SK-N-SH (cell line): Measurements from ENCODE around the gene CPNE8. TPM values are rescaled to one million over a fixed set of nuclear protein-coding genes. Genes with fewer than 3 reads are reported as not detected.

Experiments used
- CTCF ChIA-PET: fragments of 300-600, 350-600 bp; formaldehyde crosslinking; extraction: SDS; loops from one replicate; lab custom pipeline; 2021; lab: Yijun Ruan, JAX
- POLR2A ChIA-PET: fragments of 350-600 bp; sonication (Branson Sonifier 250); formaldehyde crosslinking; extraction: SDS; loops from one replicate; lab custom pipeline; 2020; ENCODE audit warnings: antibody characterized with exemption, inconsistent platforms; lab: Yijun Ruan, JAX
- DNase-seq: peaks from one replicate; pipeline ENCODE4 v3.0.0; 2012
- H2AFZ ChIP-seq: fragments of 200-600 bp; sonication (generic); 2 replicates; pipeline ENCODE4 v1.8.1; 2016; ENCODE audit warnings: antibody characterized with exemption, mild to moderate bottlenecking, low read depth
- H3F3A ChIP-seq: fragments of 200-600 bp; sonication (generic); replicated peaks from 2 replicates; pipeline ENCODE3; 2016; ENCODE audit warnings: antibody characterized with exemption, mild to moderate bottlenecking; ENCODE audit not compliant: insufficient read depth
- H3K27ac ChIP-seq, 2 experiments: fragments of 200-500 bp in 1 of 2; fragments of 200-600 bp in 1 of 2; sonication (Bioruptor generic) in 1 of 2; sonication (generic), shearing (Covaris generic) in 1 of 2; 2 replicates each; pipeline versions ENCODE4 v1.5.1 to v1.6.1; 2014 to 2016; ENCODE audit warnings: low read depth in 2 of 2, inconsistent platforms in 1 of 2, low read length in 1 of 2, mild to moderate bottlenecking in 1 of 2, mixed read lengths in 1 of 2
- H3K27me3 ChIP-seq: fragments of 200-600 bp; sonication (generic), shearing (Covaris generic); 2 replicates; pipeline ENCODE4 v1.6.1; 2016; ENCODE audit warnings: mixed run types; ENCODE audit not compliant: insufficient read depth
- H3K36me3 ChIP-seq, 2 experiments: fragments of 200-500 bp in 1 of 2; fragments of 200-600 bp in 1 of 2; sonication (Bioruptor generic) in 1 of 2; sonication (generic) in 1 of 2; replicated peaks in 1 of 2; 2 replicates each; pipeline versions ENCODE3 to v1.5.1; 2014 to 2016; ENCODE audit warnings: low read length in 1 of 2, mild to moderate bottlenecking in 1 of 2; ENCODE audit not compliant: insufficient read depth in 2 of 2, control insufficient read depth in 1 of 2
- H3K4me1 ChIP-seq, 2 experiments: fragments of 200-500 bp in 1 of 2; fragments of 200-600 bp in 1 of 2; sonication (Bioruptor generic) in 1 of 2; sonication (generic), shearing (Covaris generic) in 1 of 2; 2 replicates each; pipeline versions ENCODE4 v1.5.1 to v1.6.1; 2014 to 2016; ENCODE audit warnings: low read depth in 1 of 2, low read length in 1 of 2, mixed run types in 1 of 2; ENCODE audit not compliant: insufficient read depth in 2 of 2, control insufficient read depth in 1 of 2
- H3K4me2 ChIP-seq: fragments of 200-600 bp; sonication (generic), shearing (Covaris generic); 2 replicates; pipeline ENCODE4 v1.6.1; 2017; ENCODE audit warnings: mixed run types
- H3K4me3 ChIP-seq, 2 experiments: fragments of 200-500 bp in 1 of 2; fragments of 200-600 bp in 1 of 2; sonication (Bioruptor generic) in 1 of 2; sonication (generic), shearing (Covaris generic) in 1 of 2; 2 replicates each; pipeline versions ENCODE4 v1.5.1 to v1.8.1; 2014 to 2016; ENCODE audit warnings: low read depth in 2 of 2, inconsistent platforms in 1 of 2, low read length in 1 of 2, mild to moderate bottlenecking in 1 of 2, mixed read lengths in 1 of 2, moderate library complexity in 1 of 2
- H3K79me2 ChIP-seq: fragments of 200-600 bp; sonication (generic); 2 replicates; pipeline ENCODE4 v1.8.1; 2017; ENCODE audit warnings: mild to moderate bottlenecking; ENCODE audit not compliant: insufficient read depth
- H3K9ac ChIP-seq: fragments of 200-600 bp; sonication (generic); 2 replicates; pipeline ENCODE4 v1.6.1; 2017; ENCODE audit warnings: mixed run types
- H3K9me2 ChIP-seq: fragments of 200-600 bp; sonication (generic); 2 replicates; pipeline ENCODE4 v1.6.1; 2017; ENCODE audit warnings: mixed run types
- H3K9me3 ChIP-seq: fragments of 200-600 bp; sonication (generic); 2 replicates; pipeline ENCODE4 v1.6.1; 2017; ENCODE audit warnings: mixed run types, mild to moderate bottlenecking, moderate library complexity
- H4K20me1 ChIP-seq: fragments of 200-600 bp; sonication (generic); 2 replicates; pipeline ENCODE4 v1.6.1; 2017; ENCODE audit warnings: mild to moderate bottlenecking, mixed run types; ENCODE audit not compliant: insufficient read depth
- CHD2 ChIP-seq: fragments of 150-350 bp; IDR thresholded peaks from 2 replicates; pipeline ENCODE4 v1.6.1; 2018; ENCODE audit warnings: low read length; ENCODE audit not compliant: partially characterized antibody
- EP300 ChIP-seq, 2 experiments: IDR thresholded peaks; 2 replicates each; pipeline versions ENCODE4 v1.4.0 to v1.6.1; 2012; ENCODE audit warnings: borderline replicate concordance in 1 of 2, low read depth in 1 of 2, low read length in 1 of 2
- EZH2phosphoT487 ChIP-seq: fragments of 200-600 bp; sonication (generic); IDR thresholded peaks from 2 replicates; pipeline ENCODE4 v1.6.1; 2017; ENCODE audit warnings: low read depth, mixed run types, mild to moderate bottlenecking, antibody characterized with exemption, moderate library complexity, borderline replicate concordance
- FOSL2 ChIP-seq: IDR thresholded peaks from 2 replicates; pipeline ENCODE4 v1.4.0; 2012; ENCODE audit warnings: low read depth, mild to moderate bottlenecking, moderate library complexity, borderline replicate concordance
- FOXJ3 ChIP-seq: sonication (generic); formaldehyde crosslinking; IDR thresholded peaks from 2 replicates; pipeline ENCODE4 v1.5.1; 2020; ENCODE audit warnings: mild to moderate bottlenecking, missing genetic modification reagents
- FOXM1 ChIP-seq: IDR thresholded peaks from 2 replicates; pipeline ENCODE4 v1.4.0; 2012; ENCODE audit warnings: low read depth, mild to moderate bottlenecking
- GABPA ChIP-seq: IDR thresholded peaks from 2 replicates; pipeline ENCODE4 v1.4.0; 2012; ENCODE audit warnings: low read depth, mild to moderate bottlenecking
- GATA2 ChIP-seq: sonication (generic); formaldehyde crosslinking; IDR thresholded peaks from 2 replicates; pipeline ENCODE4 v1.5.0; 2020; ENCODE audit warnings: mild to moderate bottlenecking, missing genetic modification reagents
- MXI1 ChIP-seq: IDR thresholded peaks from 2 replicates; pipeline ENCODE4 v1.6.1; 2012; ENCODE audit warnings: mild to moderate bottlenecking, low read depth, low read length, improper control_type of control experiment
- NFIC ChIP-seq: IDR thresholded peaks from 2 replicates; pipeline ENCODE4 v1.4.0; 2012; ENCODE audit warnings: borderline replicate concordance
- POLR2AphosphoS5 ChIP-seq: IDR thresholded peaks from 2 replicates; pipeline ENCODE4 v1.6.1; 2012; ENCODE audit warnings: low read depth, low read length
- RAD21 ChIP-seq: IDR thresholded peaks from 2 replicates; pipeline ENCODE4 v1.6.1; 2012; ENCODE audit warnings: mild to moderate bottlenecking, low read length
- RCOR1 ChIP-seq: fragments of 150-350 bp; IDR thresholded peaks from 2 replicates; pipeline ENCODE4 v1.6.1; 2017; ENCODE audit warnings: antibody characterized with exemption, low read length
- RXRA ChIP-seq: IDR thresholded peaks from 2 replicates; pipeline ENCODE4 v1.4.0; 2012; ENCODE audit warnings: low read depth, mild to moderate bottlenecking, borderline replicate concordance
- SMC3 ChIP-seq: IDR thresholded peaks from 2 replicates; pipeline ENCODE4 v1.6.1; 2012; ENCODE audit warnings: low read depth, low read length, improper control_type of control experiment
- TAF1 ChIP-seq: IDR thresholded peaks from 2 replicates; pipeline ENCODE4 v1.6.1; 2012; ENCODE audit warnings: low read depth, mild to moderate bottlenecking, low read length, moderate library complexity, borderline replicate concordance
- TCF12 ChIP-seq: IDR thresholded peaks from 2 replicates; pipeline ENCODE4 v1.4.0; 2012
- WGBS: methylation state at CpG from one replicate; pipeline ENCODE4 v1.1.6; 2017; ENCODE audit warnings: low lambda C conversion rate; 5-methylcytosine and 5-hydroxymethylcytosine counted together
- polyA plus RNA-seq, 3 experiments: library from polyadenylated mRNA; depleted of rRNA; stranded (reverse); fragments of >200 nt; gene quantifications; 2 replicates each; pipeline ENCODE4 v1.2.3, GENCODE V29; 2012
- TF ChIP-seq, protein P1 (sequence below): IDR thresholded peaks from 2 replicates; pipeline ENCODE4 v1.4.0; 2012; ENCODE audit warnings: low read depth
- TF ChIP-seq, protein P2 (sequence below): fragments of 150-350 bp; IDR thresholded peaks from 2 replicates; pipeline ENCODE4 v1.6.1; 2017; ENCODE audit warnings: antibody characterized with exemption, low read length, low read depth, borderline replicate concordance
- TF ChIP-seq, protein P3 (sequence below): fragments of 200-600 bp; sonication (generic); IDR thresholded peaks from 2 replicates; pipeline ENCODE4 v1.6.1; 2017; ENCODE audit warnings: antibody characterized with exemption, mild to moderate bottlenecking, moderate library complexity

CPNE8 gene
- polyA plus RNA-seq, 1 of the 3 experiments (the other 2 are of a cell fraction) = not detected

DNA sequence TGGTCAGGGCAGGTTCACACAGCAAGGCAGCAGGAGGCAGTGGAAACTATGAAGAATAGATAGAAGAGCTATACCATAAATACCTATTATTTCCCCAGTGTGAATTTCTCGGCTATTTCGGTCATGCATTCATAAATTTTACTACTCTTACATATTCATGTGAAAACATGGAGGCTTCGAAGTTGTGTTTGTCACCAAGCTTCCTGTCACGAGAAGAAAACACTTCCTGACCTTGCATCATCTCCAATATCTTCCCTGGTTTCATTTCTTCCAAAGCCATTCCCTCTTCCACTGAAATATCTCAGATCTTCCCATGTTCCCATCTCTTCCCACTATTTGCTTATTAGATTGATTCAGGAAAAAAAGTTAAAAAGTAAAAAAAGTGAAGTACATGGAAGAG, 80.4 kb downstream of the CPNE8 start:
- POLR2A ChIA-PET = no interaction called here
- H3F3A ChIP-seq = no peaks in the 10 kb centered on the region
- WGBS = 43% methylated on average over 4 of the region's 4 CpGs
- TF ChIP-seq RCOR1 (no peak), MXI1 (no peak), EZH2phosphoT487 (no peak), NFIC (no peak), FOXJ3 (no peak), RAD21 (no peak), FOXM1 (no peak), TCF12 (no peak), GATA2 (CRISPR knock-in tag) (no peak), FOSL2 (no peak), GABPA (no peak), CHD2 (no peak), POLR2AphosphoS5 (no peak), SMC3 (no peak)
- TF ChIP-seq, protein P1, sequence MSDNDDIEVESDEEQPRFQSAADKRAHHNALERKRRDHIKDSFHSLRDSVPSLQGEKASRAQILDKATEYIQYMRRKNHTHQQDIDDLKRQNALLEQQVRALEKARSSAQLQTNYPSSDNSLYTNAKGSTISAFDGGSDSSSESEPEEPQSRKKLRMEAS = no peak
- TF ChIP-seq, protein P2, sequence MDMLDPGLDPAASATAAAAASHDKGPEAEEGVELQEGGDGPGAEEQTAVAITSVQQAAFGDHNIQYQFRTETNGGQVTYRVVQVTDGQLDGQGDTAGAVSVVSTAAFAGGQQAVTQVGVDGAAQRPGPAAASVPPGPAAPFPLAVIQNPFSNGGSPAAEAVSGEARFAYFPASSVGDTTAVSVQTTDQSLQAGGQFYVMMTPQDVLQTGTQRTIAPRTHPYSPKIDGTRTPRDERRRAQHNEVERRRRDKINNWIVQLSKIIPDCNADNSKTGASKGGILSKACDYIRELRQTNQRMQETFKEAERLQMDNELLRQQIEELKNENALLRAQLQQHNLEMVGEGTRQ = no peak
- TF ChIP-seq, all 33 proteins: peak for 0
- Histone ChIP-seq H4K20me1 (no peaks in the 10 kb centered on the region), H3K9me3 (no peaks in the 10 kb centered on the region), H3K9ac (no peak overlapping the region), H3K27me3 (no peaks in the 10 kb centered on the region), H3K27ac (no peak overlapping the region), H3K4me2 (no peak overlapping the region), H2AFZ (no peak overlapping the region), H3K4me3 (no peak overlapping the region), H3K4me1 (no peaks in the 10 kb centered on the region), H3K9me2 (no peaks in the 10 kb centered on the region), H3K79me2 (no peaks in the 10 kb centered on the region), H3K36me3 (no peaks in the 10 kb centered on the region)
- CTCF ChIA-PET = no interaction called here
- DNase-seq = no peak

DNA sequence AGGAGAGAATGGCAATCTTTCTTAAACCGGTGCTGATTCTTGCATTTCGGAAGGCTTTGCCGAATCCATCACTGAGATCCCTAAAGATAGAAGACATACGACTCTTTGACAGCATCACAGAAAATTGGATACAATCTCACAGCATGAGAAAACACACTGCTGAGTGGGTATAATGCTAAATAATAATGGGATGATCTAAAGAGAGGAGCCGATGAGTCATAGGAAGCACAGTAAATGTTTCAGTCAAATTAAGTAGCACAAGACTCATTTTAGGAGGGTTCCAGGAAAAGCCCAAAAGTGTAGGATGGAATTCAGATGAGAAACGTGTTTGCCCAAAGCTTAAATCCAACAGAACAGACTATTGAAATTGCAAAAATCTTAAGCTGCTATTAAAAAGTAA, 81.7 kb downstream of the CPNE8 start:
- no peak overlapping the region for H2AFZ ChIP-seq
- POLR2A ChIA-PET = no interaction called here
- H3K4me2 ChIP-seq = no peak overlapping the region
- H3K27me3 ChIP-seq = no peaks in the 10 kb centered on the region
- 21% methylated on average over 6 of the region's 6 CpGs for WGBS
- no peak overlapping the region for H3K4me3 ChIP-seq
- H3K4me1 ChIP-seq = no peaks in the 10 kb centered on the region
- H3K9me3 ChIP-seq = no peaks in the 10 kb centered on the region
- H3K9me2 ChIP-seq = no peaks in the 10 kb centered on the region
- H3K27ac ChIP-seq = no peak overlapping the region
- no peak for TF ChIP-seq RXRA
- no peak for TF ChIP-seq EP300 (IDR thresholded peaks at IDR 0.05; ENCODE audit: borderline replicate concordance in 1 of 2, low read depth in 1 of 2, low read length in 1 of 2)
- no peak for TF ChIP-seq RAD21
- TF ChIP-seq, protein P3, sequence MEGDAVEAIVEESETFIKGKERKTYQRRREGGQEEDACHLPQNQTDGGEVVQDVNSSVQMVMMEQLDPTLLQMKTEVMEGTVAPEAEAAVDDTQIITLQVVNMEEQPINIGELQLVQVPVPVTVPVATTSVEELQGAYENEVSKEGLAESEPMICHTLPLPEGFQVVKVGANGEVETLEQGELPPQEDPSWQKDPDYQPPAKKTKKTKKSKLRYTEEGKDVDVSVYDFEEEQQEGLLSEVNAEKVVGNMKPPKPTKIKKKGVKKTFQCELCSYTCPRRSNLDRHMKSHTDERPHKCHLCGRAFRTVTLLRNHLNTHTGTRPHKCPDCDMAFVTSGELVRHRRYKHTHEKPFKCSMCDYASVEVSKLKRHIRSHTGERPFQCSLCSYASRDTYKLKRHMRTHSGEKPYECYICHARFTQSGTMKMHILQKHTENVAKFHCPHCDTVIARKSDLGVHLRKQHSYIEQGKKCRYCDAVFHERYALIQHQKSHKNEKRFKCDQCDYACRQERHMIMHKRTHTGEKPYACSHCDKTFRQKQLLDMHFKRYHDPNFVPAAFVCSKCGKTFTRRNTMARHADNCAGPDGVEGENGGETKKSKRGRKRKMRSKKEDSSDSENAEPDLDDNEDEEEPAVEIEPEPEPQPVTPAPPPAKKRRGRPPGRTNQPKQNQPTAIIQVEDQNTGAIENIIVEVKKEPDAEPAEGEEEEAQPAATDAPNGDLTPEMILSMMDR = no peak
- TF ChIP-seq TAF1 = no peak
- H4K20me1 ChIP-seq = no peaks in the 10 kb centered on the region
- no peaks in the 10 kb centered on the region for H3K79me2 ChIP-seq
- H3F3A ChIP-seq = no peaks in the 10 kb centered on the region
- no peak for DNase-seq
- H3K9ac ChIP-seq = no peak overlapping the region
- H3K36me3 ChIP-seq = no peaks in the 10 kb centered on the region
- CTCF ChIA-PET = interaction anchor here (0.8 kb wide), 1 partner anchor 13 kb away, joined by 3 read pairs; no protein-coding TSS in a partner anchor
